ENCODE results near the gene CAP1. TPM values are rescaled to one million over a fixed set of nuclear protein-coding genes. Genes with fewer than 3 reads are reported as not detected.

CAP1 gene
- total and polyA plus RNA-seq, 2 donors (not counting 3 experiments of a cell fraction or from before 2014, with no cell fraction given) = 191 to 427 TPM

DNA sequence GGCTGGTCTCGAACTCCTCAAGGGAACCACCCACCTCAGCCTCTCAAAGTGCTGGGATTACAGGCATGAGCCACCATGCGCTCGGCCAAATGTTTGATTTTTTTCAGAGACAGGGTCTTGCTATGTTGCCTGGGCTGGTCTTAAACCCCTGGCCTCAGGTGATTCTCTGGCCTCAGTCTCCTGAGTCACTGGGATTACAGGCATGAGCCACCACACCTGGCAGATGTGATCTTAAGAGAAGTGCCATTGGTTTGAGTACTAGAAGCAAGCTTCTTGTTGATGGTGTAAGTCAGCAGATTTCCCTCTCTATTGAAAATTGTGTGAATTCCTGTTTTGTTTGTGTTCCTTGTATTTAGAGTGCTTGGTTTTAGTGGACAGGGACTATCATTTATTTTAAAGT lies 5.2 kb downstream of the CAP1 start:
- no peak overlapping the region for H2AFZ ChIP-seq (ENCODE audit: low read depth, low read length)
- no peak for FAIRE-seq
- H3K79me2 ChIP-seq (ENCODE audit: control insufficient read depth, insufficient read depth, low read length) = peaks cover 97% of the 10 kb centered on the region
- peaks cover 0 to 3% of the 10 kb centered on the region in 2 experiments for H3K36me3 ChIP-seq (ENCODE audit: control insufficient read depth in 2 of 2, extremely low read depth in 1 of 2, insufficient read depth in 2 of 2, low read length in 2 of 2)
- H4K20me1 ChIP-seq (replicated peaks; ENCODE audit: control insufficient read depth, extremely low read depth, insufficient read depth, low read length) = peaks cover 5% of the 10 kb centered on the region
- H3K4me3 ChIP-seq (replicated peaks in 1 of 3; ENCODE audit: insufficient read depth in 1 of 3, low read depth in 1 of 3, low read length in 3 of 3) = no peak overlapping the region
- DNase-seq (ENCODE audit: low read depth, low spot score) = no peak
- no peaks in the 10 kb centered on the region for H3K27me3 ChIP-seq (ENCODE audit: control insufficient read depth in 2 of 2, insufficient read depth in 2 of 2, low read length in 2 of 2)
- H3K9ac ChIP-seq (replicated peaks; ENCODE audit: extremely low read depth, insufficient read depth, low read length) = no peak overlapping the region
- no TSS peak for BruUV-seq (replicated peaks)
- dilution Hi-C loops (cut with MboI; ENCODE audit: extremely low pct_ligation_motif_present, low sequenced_read_pairs) (no loop called here), intact Hi-C loops (cut with micrococcal nuclease) (no loop called here)
- no peak overlapping the region for H3K4me2 ChIP-seq (ENCODE audit: insufficient read depth, low read length)
- ChIA-PET CTCF (no interaction called here), POLR2A (no interaction called here)
- TF ChIP-seq POLR2A (IDR thresholded peaks at IDR 0.05; ENCODE audit: low read depth, low read length) = no peak
- TF ChIP-seq EZH2 (IDR thresholded peaks at IDR 0.05; ENCODE audit: borderline replicate concordance, low read depth, low read length, severe bottlenecking) = no peak
- no peak for TF ChIP-seq MYC (IDR thresholded peaks at IDR 0.05; ENCODE audit: low read depth, low read length)
- no peak for TF ChIP-seq POLR2AphosphoS5 (IDR thresholded peaks at IDR 0.05; ENCODE audit: insufficient read depth, low read depth, low read length)
- TF ChIP-seq, protein P1, sequence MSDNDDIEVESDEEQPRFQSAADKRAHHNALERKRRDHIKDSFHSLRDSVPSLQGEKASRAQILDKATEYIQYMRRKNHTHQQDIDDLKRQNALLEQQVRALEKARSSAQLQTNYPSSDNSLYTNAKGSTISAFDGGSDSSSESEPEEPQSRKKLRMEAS (IDR thresholded peaks at IDR 0.05; ENCODE audit: insufficient read depth, insufficient read length) = no peak
- TF ChIP-seq FOS (IDR thresholded peaks at IDR 0.05; ENCODE audit: borderline replicate concordance, insufficient read depth, low read length) = no peak
- no peak for TF ChIP-seq JUN (IDR thresholded peaks at IDR 0.05; ENCODE audit: borderline replicate concordance, insufficient read depth, insufficient read length, low read depth)
- no peaks in the 10 kb centered on the region for H3K9me1 ChIP-seq (replicated peaks; ENCODE audit: control insufficient read depth, extremely low read depth, insufficient read depth, low read length)
- no peaks in the 10 kb centered on the region for H3K9me3 ChIP-seq (replicated peaks; ENCODE audit: control insufficient read depth, insufficient read depth, low read length)
- no peak overlapping the region for H3K27ac ChIP-seq (ENCODE audit: insufficient read depth, low read depth, low read length)
- peaks cover 23% of the 10 kb centered on the region for H3K4me1 ChIP-seq (ENCODE audit: control insufficient read depth, extremely low read depth, insufficient read depth, low read length)

DNA sequence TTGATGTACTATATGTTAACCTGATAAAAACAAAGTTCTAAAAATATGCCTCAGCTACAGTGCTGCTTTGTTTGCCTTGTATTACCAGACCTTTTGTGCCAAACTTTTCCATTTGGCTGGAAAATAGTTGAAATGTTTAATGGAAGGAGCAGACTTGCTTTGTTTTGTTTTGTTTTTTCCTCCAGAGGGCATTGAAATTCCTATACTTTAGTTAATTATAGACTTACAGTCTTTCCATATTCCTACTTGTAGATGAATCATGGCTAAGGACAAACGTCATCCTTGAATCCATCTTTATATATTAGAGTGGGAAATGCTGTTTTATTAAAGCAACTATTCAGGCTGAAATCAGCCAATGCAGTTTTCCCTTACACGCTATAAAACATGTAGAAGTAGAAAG lies 6.7 kb downstream of the CAP1 start:
- peaks cover 5% of the 10 kb centered on the region for H4K20me1 ChIP-seq (replicated peaks; ENCODE audit: control insufficient read depth, extremely low read depth, insufficient read depth, low read length)
- TF ChIP-seq MYC (IDR thresholded peaks at IDR 0.05; ENCODE audit: low read depth, low read length) = no peak
- TF ChIP-seq, protein P2, sequence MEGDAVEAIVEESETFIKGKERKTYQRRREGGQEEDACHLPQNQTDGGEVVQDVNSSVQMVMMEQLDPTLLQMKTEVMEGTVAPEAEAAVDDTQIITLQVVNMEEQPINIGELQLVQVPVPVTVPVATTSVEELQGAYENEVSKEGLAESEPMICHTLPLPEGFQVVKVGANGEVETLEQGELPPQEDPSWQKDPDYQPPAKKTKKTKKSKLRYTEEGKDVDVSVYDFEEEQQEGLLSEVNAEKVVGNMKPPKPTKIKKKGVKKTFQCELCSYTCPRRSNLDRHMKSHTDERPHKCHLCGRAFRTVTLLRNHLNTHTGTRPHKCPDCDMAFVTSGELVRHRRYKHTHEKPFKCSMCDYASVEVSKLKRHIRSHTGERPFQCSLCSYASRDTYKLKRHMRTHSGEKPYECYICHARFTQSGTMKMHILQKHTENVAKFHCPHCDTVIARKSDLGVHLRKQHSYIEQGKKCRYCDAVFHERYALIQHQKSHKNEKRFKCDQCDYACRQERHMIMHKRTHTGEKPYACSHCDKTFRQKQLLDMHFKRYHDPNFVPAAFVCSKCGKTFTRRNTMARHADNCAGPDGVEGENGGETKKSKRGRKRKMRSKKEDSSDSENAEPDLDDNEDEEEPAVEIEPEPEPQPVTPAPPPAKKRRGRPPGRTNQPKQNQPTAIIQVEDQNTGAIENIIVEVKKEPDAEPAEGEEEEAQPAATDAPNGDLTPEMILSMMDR (IDR thresholded peaks at IDR 0.05; ENCODE audit: extremely low read depth in 1 of 2, insufficient read depth in 1 of 2, low read depth in 1 of 2, low read length in 2 of 2) = no peak
- TF ChIP-seq EZH2 (IDR thresholded peaks at IDR 0.05; ENCODE audit: borderline replicate concordance, low read depth, low read length, severe bottlenecking) = no peak
- no peak for TF ChIP-seq FOS (IDR thresholded peaks at IDR 0.05; ENCODE audit: borderline replicate concordance, insufficient read depth, low read length)
- BruUV-seq (replicated peaks) = no TSS peak
- H3K9me1 ChIP-seq (replicated peaks; ENCODE audit: control insufficient read depth, extremely low read depth, insufficient read depth, low read length) = no peaks in the 10 kb centered on the region
- FAIRE-seq = no peak
- no peak overlapping the region for H3K4me3 ChIP-seq (replicated peaks in 1 of 3; ENCODE audit: insufficient read depth in 1 of 3, low read depth in 1 of 3, low read length in 3 of 3)
- H2AFZ ChIP-seq (ENCODE audit: low read depth, low read length) = no peak overlapping the region
- no peak overlapping the region for H3K9ac ChIP-seq (replicated peaks; ENCODE audit: extremely low read depth, insufficient read depth, low read length)
- no peaks in the 10 kb centered on the region for H3K9me3 ChIP-seq (replicated peaks; ENCODE audit: control insufficient read depth, insufficient read depth, low read length)
- peaks cover 2 to 3% of the 10 kb centered on the region in 2 experiments for H3K36me3 ChIP-seq (ENCODE audit: control insufficient read depth in 2 of 2, extremely low read depth in 1 of 2, insufficient read depth in 2 of 2, low read length in 2 of 2)
- H3K27ac ChIP-seq (ENCODE audit: insufficient read depth, low read depth, low read length) = no peak overlapping the region
- intact Hi-C loops (cut with micrococcal nuclease) (no loop called here), dilution Hi-C loops (cut with MboI; ENCODE audit: extremely low pct_ligation_motif_present, low sequenced_read_pairs) (no loop called here)
- peaks cover 97% of the 10 kb centered on the region for H3K79me2 ChIP-seq (ENCODE audit: control insufficient read depth, insufficient read depth, low read length)
- H3K4me2 ChIP-seq (ENCODE audit: insufficient read depth, low read length) = no peak overlapping the region
- DNase-seq (ENCODE audit: low read depth, low spot score) = peak; percentile 47
- no peaks in the 10 kb centered on the region for H3K27me3 ChIP-seq (ENCODE audit: control insufficient read depth in 2 of 2, insufficient read depth in 2 of 2, low read length in 2 of 2)
- H3K4me1 ChIP-seq (ENCODE audit: control insufficient read depth, extremely low read depth, insufficient read depth, low read length) = peaks cover 11% of the 10 kb centered on the region
- CTCF ChIA-PET = no interaction called here
- POLR2A ChIA-PET = no interaction called here
